NK-92 (cell line): ENCODE results near the gene KLHL40.
"Not testable (repeated sequence)": the region's sequence is repeated elsewhere in the genome, so short reads cannot be mapped to it uniquely, and the experiment has no call there.

ENCODE experiments used
- DNase-seq: peaks from one replicate; lab custom pipeline; 2025; ENCODE audit not compliant: unreplicated experiment; lab: John Stamatoyannopoulos, UW

KLHL40 gene

DNA sequence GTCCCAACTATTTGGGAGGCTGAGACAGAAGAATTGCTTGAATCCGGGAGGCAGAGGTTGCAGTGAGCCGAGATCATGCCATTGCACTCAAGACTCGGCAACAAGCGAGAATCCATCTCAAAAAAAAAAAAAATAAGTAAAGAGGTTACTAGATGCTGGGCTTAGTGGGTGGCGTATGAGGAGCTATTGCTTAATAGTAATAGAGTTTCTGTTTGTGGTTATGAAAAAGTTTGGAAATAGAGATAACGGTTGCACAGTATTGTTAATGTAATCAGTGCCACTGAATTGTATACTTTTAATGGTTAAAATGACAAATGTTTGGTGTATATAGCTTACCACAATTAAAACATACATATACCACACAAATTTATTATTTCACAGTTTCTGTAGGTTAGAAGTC, 32.0 kb downstream of the KLHL40 start:
- DNase-seq = no peak

GRCh38 chr3:42718338-42718737, 33.0 kb downstream of the KLHL40 start:
- no peak for DNase-seq

DNA sequence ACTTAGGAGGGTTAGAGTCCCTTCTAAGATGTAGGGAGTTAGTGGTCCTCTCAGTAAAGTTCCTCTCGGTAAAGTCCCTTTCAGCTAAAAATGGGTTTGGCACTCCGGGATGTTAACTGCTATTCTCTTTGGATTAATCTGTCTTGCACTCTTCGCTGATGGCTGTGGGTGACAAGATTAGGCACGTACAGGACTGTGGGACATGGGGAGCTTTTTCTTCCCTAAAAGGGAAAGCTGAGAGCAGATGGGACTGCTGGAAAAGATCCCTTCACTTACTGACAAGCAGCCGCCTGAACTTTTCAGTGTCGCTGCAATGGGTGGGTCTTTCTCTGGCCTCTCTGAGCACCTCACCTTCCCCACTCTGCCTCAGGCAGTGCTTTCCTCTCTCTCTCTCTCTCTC, 33.7 kb downstream of the KLHL40 start:
- DNase-seq = no peak

DNA sequence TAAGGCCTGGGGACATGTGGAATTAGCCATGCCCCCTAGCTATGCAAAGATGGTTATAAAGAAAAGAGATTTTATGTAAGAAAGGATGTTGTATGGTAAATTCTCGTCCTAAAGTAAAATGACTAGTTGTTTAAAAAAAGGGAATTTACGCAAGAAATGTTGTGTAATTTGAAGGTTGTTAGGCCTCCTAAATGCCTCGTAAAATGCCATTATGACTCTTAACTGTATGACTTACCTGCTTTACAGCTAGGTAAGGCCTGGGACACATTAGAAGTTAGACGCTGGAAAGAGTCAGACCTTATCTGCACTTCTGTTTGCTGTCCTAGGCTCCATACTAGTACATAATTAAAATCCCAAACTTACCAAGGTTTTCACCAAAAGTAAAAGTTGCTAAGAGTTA, 34.8 kb downstream of the KLHL40 start:
- no peak for DNase-seq

DNA sequence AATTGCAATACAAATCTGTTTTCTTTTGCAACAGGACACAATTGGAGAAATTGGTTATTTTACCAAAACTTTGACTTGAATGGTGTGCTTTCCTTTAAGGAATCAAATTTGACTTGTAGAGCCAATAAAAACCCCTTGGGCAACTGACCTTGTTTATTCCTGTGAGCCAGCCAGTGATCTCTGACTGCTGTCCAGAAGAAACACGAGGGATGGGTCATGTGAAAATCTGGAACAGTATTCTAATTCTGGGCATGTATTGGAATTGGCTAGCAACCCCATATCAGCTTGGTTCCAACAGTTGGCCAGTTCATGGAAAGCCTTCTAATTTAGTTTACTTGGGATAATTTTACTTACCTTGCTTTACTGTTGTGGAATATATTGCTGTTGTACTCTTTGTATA, 36.4 kb downstream of the KLHL40 start:
- DNase-seq = no peak

- not testable (repeated sequence) for DNase-seq
Observed at GRCh38 chr3:42722442-42722841, 37.1 kb downstream of the KLHL40 start.

DNA sequence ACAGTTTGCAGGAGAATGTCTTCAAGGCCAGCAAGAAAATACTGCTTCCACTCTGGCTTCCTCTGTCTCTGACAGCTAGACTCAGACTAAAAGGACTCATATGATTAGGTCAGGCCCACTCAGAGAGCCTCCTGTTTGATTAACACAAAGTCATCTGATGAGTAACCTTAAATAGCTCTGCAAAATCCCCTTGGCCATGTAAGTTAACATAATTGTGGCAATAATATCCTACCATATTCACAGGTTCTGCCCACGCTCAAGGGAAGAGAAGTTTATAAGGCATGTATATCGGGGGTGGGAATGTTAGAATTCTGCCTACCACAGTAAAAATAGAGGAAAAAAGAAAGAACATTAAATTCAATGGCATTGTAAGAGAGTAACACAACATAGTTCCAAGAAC, 37.9 kb downstream of the KLHL40 start:
- no peak for DNase-seq

GRCh38 chr3:42725454-42725853, 40.1 kb downstream of the KLHL40 start:
- no peak for DNase-seq

DNA sequence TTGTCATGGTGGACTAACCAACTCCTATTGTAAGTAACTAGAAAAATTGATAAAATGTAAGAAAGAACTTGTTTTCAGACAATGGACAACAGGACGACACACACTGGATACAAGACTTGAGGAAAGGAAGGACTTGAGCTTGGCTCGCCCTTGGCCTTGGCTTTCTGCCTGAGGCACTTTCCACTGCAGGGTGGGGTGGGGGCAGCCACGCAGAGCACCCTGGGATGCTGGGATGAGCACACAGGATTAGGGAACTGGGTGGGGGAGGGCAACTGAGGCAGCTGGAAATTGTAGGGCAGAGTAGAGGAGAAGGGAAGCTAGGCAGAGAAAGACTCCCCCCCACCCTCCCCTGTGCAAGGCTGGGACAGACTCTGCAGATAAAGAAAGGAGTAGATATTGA, 42.7 kb downstream of the KLHL40 start:
- DNase-seq = no peak

DNA sequence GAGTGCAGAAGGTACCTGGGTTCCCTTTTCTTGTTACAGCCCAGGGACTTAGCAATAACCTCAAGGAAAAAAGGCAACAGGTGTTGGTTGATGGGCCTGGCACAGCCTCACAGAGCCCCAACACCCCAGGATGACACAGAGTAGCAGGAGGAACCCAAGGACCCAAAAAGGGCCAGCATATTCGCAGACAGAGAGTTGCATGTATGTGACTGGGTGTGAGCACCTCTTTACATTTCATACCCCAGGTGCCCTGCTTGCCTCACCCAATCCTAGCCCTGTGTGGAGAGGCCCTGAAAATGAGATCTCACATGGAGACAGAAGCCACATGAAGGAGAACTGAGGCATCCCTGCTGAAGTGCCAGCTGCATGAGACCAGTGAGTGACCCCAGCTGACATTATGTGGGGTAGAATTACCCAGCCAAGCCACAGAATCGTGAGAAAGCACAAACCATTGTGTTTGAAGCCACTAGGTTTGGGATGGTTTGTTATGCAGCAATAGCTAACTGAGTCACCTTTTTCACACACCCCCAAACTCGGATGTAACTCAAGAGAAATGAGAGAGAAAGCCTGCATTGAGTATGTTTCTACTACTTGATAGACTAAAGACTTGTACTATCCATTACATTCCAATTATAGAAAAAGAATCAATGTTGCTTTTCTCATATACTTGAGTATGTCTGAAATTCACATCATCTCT, 43.5 kb downstream of the KLHL40 start:
- no peak for DNase-seq

- no peak for DNase-seq
Observed at GRCh38 chr3:42729404-42730145, 44.2 kb downstream of the KLHL40 start.

GRCh38 chr3:42730294-42730693, 45.0 kb downstream of the KLHL40 start:
- no peak for DNase-seq

DNA sequence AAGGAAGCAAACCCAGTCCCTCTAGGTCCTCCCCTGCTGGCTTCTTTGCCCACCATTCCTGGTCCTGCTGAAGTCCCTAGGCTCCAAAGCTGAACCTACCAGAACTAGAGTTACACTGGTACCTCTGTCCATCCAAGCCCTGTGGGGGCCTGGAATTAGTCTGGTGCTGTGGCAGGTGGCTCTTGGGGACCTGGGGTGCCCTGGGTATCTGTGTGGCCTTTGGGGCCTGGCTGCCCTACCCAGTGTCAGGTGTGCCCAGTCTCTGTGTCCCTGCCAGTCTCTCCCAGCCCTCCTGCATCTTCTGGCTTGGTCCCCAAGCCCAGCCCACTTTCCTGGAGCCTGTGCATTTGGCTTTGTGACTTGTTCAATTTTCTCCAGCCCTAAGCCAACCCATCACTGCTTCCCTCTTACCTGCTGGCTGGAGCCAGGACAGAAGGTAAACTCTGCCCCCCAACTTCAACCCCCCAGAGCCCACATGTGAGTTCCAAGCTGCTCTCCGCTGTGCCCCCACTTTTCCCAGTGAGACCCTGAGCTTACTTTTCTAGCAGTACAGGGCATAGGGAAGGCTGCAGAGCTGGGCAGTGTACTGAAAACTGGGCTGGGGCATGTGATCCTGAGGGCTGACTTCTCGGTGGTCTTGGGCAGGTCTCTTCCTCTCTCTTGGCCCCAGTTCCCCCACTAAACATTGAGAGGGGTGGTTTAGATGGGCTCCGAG, 45.5 kb downstream of the KLHL40 start:
- DNase-seq = no peak

DNA sequence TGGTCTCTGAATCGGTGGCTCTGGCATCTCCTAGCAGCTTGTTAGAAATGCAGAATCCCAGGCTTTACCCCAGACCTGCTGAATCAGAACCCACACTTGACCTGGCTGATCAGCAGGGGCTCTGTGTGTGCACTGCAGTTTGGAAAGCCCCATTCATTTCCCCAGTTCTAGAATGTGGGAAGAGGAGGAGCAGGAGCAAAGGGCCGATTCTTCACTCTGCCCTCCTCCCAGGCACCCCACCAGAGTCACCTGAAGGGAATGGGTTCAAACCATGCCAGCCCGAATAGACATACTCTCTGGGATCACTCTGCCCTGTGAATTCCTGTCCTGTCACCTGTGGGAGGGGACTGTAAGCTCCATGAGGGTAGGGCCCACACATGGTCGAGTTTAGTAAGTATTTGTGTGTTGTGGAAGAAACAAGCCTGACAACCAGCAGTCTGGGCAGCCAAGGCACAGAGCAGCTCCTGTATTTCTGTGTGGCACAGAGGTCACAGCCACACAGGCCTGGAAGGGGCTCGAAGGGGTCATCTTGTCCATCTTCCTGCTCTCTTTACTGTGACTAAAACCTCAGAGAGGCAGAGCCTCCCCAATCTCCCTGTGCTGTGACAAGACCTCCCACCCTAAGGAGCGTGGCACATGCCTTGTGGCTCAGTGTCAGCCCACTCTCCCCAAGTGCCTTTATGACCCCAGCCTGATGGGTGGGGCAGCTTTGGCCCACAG, 46.3 kb downstream of the KLHL40 start:
- no peak for DNase-seq

DNA sequence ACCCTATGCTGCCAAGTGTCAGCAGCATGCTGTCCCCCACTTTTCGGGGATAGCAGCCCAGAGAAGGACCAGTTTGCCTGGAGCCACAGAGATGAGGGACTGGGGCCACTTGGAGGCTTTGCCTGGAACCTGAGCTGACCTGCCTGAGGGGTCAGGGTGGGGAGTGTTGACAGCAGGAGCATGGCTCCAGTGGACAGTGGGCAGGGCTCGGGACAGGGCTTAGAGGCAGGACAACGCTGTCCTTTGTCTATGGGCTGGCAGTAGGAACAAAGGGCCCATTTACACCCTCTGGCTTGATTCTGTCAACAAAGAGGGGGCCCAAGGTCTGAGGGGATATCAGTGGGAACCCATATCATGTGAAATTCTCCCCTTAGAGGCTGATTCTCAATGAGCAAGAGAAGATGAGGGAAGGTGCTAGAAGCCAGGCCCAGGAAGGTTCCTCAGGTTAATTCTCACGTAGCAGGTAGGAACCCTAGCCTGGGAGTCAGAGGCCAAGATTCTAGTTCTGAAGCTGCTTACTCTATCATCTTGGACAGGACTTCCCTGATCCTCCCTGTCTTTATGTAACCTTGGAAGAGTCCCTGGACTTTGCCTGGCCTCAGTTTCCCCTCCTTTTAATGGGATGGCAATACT, 47.0 kb downstream of the KLHL40 start:
- no peak for DNase-seq

DNA sequence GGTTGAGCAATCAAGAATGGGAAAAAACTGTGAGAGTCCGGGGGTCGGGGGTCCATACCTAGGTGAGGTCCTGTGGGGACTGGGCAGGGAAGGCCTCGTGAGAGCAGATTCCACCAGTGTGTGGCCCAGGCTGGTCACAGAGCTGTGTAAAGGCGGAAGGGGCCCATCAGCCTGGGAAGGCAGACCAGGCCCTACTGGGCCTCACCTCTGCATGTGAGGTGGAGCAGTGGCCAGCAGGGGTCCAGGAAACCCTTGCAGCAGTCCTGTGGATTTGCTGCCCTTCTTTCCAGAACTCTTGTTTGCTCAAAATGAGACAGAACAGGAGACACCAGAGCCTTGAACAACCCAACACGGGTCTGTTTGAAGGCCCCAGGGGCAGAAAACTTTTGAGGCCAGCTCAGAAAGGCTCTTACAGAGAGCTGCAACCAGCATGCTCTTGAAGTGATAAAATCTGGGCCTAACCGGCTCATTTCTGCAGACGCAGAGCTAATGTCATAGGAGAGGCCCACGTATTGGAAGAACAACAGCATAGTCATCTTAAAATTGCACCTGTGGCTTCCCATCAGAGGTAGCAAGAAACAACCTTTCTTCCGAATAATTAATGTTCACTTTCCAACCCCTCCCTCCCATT, 47.6 kb downstream of the KLHL40 start:
- DNase-seq = no peak

DNA sequence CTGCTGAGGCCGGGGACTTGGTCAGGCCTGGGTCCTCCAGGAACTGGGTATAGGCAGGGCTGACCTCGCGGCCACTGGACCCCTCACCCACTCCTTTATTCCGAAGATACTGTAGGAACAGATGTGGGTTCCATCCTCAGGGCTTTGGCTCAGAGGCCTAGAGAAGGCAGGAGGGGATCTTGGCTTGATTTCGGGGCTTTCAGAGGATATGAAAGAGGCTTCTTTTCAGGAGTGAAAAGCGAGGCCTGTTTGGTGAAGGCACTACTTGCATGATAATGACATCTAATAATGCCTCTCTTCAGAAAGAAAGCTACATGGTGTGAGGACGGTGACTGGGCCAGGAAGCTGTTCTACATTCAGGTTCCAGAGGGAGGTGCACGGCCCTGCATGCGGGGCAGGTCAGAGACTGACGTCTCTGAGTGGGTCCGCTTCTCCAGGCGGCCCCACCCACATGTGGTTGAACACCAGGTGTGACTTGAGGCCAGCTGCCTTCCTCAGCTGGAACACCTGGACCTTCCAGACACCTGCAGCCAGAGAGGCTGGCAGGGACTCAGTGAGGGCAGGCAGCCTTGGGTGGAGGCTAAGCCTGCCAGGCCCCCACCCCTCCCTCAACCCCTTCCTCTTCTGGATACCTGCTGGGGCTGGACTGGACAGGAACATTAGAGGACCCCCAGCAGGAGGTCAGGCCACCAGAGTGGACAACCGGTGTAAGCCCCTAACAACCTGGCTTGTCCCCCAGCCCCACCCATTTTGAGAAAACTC, 48.3 kb downstream of the KLHL40 start:
- no peak for DNase-seq

GRCh38 chr3:42734263-42734860, 49.0 kb downstream of the KLHL40 start:
- no peak for DNase-seq

GRCh38 chr3:42735019-42735418, 49.7 kb downstream of the KLHL40 start:
- no peak for DNase-seq
